GM21526 (cell line): ENCODE results near the gene SECISBP2L.

ENCODE experiments used
- ATAC-seq: cut with Tn5 transposase; IDR thresholded peaks from one replicate; pipeline ENCODE4 v1.9.1; 2021; ENCODE audit warnings: moderate library complexity; ENCODE audit not compliant: unreplicated experiment, low FRiP score

The SECISBP2L gene

DNA sequence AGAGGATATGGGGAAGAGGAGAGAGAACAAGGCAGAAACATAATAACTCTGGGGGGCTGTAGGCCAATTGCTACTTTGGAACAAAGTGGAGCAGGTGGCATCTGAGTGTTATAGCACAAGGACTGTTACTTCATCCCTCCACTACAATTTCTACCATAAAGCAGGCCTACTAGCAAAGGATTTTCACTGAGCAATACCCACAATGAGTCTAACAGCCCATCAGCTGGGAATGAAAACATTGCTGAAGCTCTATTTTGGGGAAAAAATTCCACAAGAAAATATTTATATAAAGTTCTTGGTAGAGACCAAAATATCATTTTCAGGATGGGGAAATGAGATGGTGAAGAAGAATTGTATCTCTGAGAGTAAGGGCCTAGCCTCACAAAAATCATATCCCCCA is 78.9 kb downstream of the SECISBP2L start:
- ATAC-seq: no peak

DNA sequence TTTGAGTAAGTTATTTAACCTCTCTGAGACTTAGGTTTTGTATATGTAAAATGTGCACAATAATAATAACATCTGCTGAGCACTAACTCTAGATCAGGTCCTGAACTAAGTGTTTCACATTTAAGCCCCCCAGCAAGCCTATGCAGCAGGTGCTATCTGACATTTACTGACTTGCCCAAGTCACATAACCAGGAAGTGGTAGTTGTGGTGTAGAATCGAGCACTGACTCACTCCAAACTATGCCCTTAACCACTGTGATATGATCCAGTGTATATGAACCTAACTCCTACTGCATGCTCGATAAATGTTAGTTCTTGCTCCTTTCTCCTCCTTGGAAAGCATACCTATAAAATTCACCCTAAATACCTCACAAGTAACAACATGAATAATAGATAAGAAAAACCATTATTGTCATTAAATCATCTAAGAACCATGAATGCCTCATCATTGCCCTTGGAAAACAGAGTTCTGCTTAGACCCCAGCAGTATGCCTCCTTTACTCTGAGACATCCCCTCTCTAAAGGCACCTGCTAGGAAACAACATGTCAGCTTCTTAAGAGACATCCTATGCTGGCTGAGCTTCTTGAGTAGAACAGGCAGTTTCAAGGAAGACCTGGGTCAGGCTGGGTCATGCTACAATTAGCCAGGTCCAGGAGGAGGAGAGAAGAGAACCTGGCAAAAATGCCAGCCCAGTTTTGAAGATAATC is 79.5 kb downstream of the SECISBP2L start:
- peak; percentile 71 for ATAC-seq

DNA sequence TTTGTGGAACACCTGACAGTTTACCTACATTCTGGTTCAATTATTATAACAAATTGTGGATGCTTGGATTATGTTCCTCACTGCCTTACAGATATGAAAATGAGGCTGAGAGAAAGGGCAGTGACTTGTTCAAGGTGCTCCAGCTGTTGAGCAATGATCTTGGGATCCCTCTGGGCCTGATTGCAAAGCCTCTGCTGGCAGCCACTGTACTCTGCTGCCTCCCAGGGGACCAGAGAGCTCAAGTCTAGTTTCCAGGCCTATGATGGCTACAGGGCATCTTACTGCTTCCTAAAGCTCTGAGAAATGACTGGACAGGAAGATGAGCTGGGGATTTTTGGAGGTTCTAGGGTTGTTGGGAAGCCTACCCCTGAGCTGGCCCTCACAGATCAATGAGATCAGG is 80.3 kb downstream of the SECISBP2L start:
- peak; percentile 47 for ATAC-seq

DNA sequence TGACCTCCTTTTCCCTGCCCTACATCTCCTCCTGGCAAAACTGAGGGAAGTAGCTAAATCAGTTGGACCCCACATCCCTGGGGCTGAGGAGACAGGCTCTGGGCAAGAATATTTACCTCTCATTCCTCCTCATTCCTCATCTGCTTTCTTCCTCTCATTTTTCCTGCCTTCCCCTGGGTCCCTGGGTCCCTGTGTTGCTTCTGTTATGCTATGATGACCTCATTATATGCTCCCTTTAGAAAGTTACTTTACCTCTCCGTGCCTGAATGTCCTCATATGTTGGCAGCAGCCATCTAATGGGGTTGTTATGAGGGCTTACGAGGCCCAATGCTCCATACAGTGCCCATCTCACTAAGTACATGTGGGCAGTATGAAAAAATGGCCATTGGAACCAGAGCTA is 81.3 kb downstream of the SECISBP2L start:
- no peak for ATAC-seq

DNA sequence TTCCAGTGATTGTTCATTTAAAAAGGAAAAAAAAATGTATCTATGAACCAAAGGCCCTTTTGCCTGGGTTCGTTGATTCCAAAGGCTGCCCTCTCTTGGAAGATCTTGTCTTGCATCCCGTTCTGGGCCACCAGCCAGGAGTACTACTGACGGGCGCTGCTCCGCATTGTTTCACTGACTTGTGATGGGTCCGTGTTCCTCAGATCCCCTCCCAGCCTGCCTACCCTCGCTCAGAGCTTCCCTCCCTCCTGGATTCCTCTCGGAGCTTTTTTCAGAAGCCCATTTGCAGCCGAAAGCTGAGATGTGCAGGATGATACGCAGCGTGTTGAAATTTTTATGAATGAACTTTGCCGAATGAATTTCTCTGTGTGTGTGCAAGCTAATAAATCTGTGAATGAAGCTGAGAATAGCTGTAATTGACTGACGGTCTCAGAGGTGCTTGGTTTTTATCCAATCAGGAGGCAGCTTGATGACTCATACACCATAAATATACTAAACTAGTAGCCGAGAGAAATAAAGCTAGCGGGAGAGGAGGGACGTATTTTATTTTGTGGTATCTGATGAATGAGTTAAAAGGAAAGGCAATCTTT is 82.6 kb downstream of the SECISBP2L start, which contains the start of gene SHC4:
Gene SHC4, minus strand, starts transcription at position 396 of the 590 bp plus-strand sequence. CDS start 904 bp downstream, outside the sequence.
- peak; percentile 44 for ATAC-seq

DNA sequence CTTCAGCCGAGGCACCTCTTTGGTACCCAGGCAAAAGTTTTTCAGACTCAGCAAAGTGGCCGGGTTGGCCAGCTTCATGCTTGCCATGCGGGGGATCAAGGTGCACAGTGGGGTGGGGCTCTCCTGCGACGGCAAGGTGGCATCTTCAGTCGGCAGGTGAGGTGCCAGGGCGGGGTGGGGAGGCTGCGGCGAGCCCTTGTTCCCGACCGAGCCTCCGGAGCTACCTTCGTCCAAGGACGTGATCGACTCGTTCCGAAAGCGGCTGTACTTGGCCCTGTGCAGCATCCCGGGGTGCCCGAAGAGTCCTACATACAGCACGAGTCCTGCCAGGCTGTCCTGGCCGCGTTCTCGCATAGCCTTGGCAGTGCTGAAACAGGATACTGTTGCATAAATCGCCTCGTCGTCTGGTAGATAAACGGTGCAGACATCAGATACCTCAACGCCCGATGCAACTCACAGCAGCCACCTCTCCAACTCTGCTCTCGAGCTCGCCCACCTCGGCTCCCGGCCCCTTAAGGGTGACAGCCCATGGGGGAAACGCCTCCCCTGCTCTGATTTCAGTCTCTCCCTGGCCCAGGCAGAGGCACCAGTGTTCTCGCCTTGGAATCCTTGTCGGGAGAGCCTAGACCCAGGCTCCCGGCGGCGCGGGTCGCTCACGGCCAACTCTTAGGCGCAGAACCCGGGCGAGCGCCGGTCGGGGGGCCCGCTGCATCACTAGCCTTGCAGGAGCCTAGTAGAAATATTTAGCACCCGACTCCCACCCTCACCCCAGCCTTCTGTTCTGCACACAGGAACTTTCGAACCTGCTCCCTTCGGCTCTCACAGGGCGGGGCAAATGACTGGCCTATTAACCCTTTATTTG is 83.4 kb downstream of the SECISBP2L start:
- ATAC-seq: no peak

DNA sequence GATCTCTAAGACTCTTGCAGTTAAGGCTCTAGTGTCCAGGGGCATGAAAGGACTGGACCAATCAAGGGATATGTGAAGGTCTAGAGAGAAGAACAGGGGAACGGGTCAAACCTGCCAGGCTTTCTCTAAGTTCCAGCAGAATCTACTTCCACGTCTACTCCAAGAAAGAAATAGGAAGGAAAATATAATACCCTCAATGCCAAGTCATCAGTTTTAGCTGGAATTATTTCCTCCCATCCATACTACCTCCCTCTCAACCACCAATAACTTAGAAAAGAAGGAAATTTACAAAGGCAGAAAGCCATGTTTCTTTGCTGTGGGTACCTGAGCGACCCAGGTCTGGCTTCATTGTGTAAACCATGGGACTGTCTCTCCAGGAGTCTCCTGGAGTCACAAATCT is 90.3 kb downstream of the SECISBP2L start:
- ATAC-seq: no peak

DNA sequence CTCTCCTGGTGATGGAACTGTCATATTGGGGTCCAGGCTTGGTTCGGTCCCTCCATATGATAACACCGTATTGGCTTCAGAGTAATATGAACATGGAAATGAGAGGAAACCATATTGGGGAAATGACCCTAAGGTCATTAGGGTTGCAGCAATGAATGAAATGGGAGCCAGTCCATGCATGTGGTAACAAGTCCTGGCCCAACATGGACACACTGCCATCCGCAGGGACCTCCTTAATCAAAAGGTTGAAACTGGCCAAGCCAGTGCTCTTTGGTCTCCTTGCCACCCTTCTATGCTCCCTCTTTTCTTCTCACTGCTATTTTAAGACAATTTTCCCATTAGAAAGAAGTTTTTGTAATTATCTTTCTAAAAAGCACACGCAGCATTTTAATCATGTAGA is 90.9 kb downstream of the SECISBP2L start:
- no peak for ATAC-seq

DNA sequence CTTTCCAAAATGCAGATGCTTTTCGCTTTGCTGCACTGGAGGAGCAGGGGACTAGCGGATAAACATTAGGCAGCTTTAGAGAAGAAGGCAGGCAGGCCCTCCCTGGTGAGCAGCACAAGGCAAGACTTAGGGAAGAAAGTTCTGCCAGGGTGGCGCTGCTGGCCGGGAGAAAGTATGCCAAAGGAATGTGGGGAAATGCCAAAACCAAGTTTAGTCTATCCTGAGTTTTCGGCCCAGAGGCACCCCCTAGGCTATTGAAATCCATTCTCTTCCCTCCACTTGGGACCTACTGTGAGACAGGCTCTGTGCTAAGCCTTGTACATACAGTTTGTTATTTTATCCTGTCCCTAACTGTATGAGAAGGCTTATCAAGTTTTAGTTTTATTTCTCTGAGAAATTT is 91.7 kb downstream of the SECISBP2L start:
- no peak for ATAC-seq

DNA sequence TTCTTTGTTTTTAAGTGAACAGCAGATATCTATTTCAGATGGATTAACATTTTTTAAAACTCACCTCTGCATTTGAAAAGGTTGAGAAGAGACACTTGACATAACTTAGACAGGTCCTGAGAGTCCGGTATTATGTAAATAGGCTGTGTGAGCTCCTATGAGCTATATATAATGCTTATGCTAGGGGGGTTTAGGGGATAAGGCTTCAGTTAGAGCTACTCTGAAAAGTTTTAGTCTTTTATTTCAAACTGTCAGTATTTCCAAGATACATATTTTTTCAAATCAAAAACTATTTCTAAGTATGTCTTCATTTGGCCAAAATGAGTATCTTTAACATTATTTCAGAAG is 99.4 kb downstream of the SECISBP2L start:
- no peak for ATAC-seq

DNA sequence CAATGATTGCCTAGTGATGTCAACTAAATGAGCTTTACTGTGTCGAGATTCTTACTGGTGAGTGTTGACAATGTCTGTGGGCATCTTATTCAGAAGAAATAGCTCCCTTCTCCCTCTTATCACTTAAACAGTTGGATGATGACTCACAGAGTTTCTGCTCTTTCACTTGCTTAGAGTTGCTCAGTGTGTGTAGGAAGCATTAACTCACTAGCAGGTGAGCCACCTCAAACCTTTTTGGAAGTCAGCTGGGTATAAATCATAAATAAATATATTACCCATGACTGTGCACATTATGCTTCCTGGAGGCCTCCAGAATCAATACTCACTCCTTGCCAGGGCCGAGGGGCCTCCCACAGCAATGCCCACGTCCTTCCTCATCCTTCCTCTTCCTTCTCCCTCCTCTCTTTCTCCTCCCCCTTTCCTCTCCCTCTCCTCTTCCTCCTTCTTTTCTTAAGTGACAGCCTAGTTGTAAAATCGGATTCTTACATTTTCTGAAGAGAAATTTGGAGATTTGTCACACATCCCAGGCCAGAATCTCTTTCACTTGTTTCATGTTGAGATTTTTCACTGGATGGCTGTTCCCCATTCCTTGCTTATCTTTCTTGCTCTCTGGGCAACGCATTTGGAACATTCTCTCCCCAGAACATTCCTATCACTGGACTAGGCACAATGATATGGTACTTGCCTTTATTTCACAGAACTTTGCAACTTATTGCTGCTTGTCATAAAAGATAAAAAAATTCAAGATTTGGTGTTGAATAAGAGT is 100.0 kb downstream of the SECISBP2L start:
- ATAC-seq: no peak

DNA sequence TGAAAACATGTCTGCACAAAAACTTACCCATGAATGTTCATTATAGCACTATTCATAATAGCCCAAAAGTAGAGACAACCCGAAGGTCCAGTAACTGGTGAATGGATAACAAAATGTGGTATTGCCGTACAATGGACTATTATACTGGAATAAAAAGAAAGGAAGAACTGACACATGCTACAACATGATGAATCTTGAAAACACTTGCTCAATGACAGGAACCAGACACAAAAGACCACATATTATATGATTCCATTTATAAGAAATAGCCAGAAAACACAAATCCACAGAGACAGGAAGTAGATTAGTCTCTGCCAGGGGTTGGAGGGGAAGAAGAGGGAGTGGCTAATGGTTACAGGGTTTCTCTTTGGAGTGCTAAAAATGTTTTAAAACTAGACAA is 100.9 kb downstream of the SECISBP2L start:
- no peak for ATAC-seq

DNA sequence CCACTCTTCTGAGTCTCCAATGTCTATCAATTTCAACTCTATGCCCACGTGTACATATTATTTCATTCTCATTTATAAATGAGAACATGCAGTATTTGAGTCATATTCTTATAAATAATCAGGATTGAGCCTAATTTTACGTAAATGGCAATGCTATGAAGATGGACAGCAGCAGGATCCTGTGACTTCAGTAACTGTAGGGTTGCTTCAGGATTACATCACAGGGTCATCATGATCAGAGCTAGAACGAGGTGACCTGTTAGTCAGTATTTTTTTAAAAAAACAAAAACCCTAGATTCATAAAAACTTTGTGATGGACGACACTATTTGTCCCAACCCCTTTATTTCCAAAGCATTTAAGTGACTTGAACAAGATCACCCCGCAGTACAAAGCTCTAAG is 104.3 kb downstream of the SECISBP2L start:
- no peak for ATAC-seq

DNA sequence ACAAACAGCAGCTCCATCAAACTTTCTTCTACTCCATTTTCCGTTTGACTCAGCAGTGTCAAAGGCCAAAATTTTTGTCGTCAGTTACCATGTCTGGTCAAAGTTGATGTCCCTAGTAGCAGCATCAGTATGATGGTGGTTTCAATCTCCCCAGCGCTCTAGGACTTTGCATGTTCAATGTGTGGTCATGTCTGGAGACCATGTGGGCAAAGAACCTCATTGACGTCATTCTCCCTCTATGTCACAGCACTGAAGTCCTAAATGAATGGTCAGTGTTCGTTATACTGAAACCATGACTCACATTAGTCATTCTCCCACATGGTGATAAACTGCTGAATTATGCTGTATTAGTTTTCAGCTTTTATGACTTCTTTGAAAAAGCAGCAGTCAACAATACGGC is 105.7 kb downstream of the SECISBP2L start:
- ATAC-seq: peak; percentile 69

DNA sequence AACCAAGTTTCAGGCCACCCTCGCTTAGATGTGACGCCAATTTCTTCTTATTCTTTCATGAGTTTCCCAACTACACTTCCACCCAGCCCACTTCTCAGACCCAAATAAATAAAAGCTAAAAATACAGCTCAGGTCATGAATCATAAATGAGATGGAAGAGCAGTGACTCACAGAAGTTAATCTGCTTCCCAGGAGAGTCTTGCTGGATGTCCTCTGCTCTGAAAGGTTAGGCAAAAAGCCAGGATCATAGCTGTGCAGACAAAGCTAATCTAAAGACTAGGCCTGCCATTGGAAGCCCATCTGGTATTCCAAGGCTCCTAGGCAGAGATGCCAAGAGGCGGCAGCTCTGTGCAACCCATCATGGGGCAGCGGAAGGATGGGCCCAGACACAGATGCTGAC is 106.6 kb downstream of the SECISBP2L start:
- ATAC-seq: no peak
